ENCODE measurements around the gene GNAS-AS1.

Gene GNAS-AS1

DNA sequence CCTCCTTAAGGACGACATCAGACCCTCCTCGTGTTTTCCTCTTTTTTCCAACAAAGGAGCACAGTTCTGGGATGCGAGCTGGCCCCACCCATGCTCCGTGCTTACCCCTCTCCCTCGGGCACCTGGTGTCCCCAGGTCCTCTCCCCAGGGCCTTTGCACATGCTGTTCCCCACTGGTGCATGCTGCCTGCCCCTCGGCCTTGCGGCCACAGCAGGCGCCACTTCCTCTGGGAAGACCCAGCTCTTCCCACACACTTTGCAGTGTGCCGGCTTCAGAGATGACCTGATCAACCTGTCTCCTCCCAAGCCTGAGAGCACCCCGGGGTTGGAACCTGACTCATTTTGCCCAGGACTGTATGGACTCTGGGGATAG lies 39.8 kb downstream of the GNAS-AS1 start:
- TF ChIP-seq, protein P1, sequence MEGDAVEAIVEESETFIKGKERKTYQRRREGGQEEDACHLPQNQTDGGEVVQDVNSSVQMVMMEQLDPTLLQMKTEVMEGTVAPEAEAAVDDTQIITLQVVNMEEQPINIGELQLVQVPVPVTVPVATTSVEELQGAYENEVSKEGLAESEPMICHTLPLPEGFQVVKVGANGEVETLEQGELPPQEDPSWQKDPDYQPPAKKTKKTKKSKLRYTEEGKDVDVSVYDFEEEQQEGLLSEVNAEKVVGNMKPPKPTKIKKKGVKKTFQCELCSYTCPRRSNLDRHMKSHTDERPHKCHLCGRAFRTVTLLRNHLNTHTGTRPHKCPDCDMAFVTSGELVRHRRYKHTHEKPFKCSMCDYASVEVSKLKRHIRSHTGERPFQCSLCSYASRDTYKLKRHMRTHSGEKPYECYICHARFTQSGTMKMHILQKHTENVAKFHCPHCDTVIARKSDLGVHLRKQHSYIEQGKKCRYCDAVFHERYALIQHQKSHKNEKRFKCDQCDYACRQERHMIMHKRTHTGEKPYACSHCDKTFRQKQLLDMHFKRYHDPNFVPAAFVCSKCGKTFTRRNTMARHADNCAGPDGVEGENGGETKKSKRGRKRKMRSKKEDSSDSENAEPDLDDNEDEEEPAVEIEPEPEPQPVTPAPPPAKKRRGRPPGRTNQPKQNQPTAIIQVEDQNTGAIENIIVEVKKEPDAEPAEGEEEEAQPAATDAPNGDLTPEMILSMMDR (conservative IDR thresholded peaks at IDR 0.05; ENCODE audit: low read depth, low read length): no peak
- DNase-seq (ENCODE audit: low read depth): no peak
- H3K4me3 ChIP-seq (ENCODE audit: low read length): no peak overlapping the region

DNA sequence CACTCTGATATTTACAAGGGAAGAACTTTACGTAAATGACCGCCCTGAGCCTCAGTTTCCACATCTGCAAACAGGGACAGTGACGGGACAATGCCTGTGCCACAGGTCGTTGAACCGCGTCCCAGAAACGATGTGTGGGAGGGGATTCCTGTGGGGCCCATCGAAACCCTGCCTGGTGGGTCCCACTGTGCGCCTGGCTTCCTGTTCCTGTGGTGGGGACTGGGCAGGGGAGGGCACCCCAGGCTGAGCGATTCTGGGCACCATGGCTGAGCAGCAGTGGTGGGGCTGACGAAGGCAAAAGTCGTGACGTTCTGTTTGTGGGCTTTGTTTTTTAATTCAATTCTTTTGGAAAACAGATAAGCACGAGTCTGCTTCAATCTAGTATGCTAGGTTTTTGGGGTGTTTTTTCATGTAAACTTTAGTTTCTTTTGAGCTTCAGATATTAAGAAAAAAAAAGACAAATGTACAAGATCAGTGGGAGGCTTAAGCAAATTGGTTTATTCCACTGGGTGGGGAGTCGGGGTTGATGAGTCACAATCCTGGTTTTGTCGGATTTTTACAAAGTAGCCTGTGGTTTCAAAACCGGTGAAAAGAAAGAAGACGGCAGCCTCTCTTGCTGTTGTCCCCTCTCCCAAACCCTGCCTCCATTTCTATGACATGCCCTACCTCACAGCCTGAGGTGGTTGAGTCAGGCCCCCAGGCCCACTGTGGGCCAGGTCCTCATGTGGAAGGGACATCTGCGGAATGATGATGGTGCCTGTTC lies 40.4 kb downstream of the GNAS-AS1 start:
- no peak overlapping the region for H3K4me3 ChIP-seq (ENCODE audit: low read length)
- DNase-seq (ENCODE audit: low read depth): no peak
- TF ChIP-seq, protein P1 (conservative IDR thresholded peaks at IDR 0.05; ENCODE audit: low read depth, low read length): no peak

DNA sequence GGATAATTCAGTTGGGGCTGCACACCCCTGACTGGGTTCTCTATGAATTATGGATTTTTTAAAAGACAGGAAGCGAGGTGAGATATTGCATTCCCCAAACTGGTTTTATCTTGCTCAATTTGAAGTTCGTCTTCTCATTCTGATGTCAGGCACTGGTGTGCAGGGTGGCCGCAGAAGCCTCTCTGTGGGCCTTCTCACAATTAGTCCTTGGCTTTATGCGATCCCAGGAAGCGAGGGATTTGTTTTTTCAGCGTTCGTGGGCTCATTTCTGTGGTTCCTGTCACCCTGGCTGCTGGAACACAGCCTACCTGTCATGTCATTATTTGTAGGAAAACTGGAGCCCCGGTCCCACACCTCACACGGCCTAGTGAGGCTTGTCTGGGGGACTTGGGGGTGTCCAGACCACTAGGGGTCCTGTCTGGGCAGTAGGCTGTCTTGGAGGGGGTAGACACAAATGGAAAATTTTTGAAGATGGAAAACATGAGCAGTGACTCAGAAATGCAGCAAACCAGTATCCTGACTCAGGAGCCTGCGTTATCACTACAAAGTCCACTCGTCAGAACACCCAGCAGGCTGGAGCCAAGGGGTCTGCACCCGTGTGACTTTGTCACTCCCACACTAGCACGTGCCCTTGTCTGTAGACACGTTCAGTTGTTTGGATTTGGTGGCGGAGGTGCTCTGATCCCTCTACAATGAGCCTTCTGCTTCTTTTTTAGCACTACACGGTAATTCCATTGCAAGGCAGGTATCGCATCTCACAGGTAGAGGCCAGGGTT lies 42.2 kb downstream of the GNAS-AS1 start:
- H3K4me3 ChIP-seq (ENCODE audit: low read length): no peak overlapping the region
- no peak for DNase-seq (ENCODE audit: low read depth)
- TF ChIP-seq, protein P1 (conservative IDR thresholded peaks at IDR 0.05; ENCODE audit: low read depth, low read length): no peak

DNA sequence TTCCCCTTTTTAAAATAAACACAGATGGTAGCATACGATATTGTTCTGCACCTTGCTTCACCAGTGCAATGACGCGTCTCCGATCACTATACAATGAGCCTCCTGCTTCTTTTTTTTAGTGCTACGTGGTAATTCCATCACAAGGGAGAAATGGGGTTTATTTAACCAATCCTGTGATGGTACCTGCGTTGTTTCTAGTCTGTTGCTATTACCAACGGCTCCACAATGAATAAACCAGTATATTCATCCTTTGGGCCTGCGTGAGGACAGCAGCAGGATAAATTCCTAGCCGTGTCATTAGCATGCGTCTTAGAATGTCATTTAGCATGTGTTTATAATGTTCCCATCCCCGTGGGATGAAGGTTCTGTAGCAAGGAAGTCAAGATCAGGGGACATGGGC lies 42.9 kb downstream of the GNAS-AS1 start:
- TF ChIP-seq, protein P1 (conservative IDR thresholded peaks at IDR 0.05; ENCODE audit: low read depth, low read length): no peak
- H3K4me3 ChIP-seq (ENCODE audit: low read length): no peak overlapping the region
- DNase-seq (ENCODE audit: low read depth): no peak

DNA sequence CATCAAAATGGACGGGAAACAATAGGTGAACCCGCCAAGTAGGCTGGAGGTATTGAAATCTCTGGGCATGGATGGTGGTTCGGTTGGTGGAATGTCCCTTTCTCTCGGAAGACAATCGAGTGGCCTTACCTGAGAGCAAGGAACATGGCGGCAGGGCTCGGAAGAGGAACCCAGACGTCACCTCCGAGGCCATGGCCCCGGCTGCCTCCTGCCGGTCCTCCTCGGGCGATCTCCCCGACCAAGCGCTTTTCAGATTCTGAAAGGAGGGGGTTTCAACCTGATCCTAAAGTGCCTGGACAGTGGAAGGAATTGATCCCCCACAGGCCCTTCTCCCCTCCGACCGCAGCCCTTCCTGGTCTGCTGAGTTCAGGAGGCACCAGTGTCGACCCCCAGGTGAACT lies 47.2 kb downstream of the GNAS-AS1 start:
- H3K4me3 ChIP-seq (ENCODE audit: low read length): no peak overlapping the region
- no peak for DNase-seq (ENCODE audit: low read depth)
- TF ChIP-seq, protein P1 (conservative IDR thresholded peaks at IDR 0.05; ENCODE audit: low read depth, low read length): no peak

DNA sequence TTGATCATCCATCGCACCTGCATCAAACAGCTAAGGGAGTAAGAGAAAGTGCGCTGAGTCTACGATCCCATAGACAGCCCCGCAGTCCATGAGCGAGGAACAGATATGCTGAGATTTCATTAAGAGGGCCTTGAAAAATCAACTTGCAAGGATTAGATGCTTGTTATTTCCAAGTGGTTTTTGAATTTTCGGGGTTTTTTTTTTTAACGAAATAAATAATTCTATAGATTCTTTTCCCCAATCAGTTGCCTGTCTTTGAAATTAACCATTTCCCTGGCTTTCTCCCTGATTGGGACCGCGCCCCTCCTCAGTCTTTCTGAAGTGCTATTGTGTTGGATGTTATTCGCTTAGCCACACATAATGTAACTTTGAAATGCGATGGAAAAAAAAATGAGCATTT lies 48.6 kb downstream of the GNAS-AS1 start:
- H3K4me3 ChIP-seq (ENCODE audit: low read length): no peak overlapping the region
- TF ChIP-seq, protein P1 (conservative IDR thresholded peaks at IDR 0.05; ENCODE audit: low read depth, low read length): no peak
- DNase-seq (ENCODE audit: low read depth): no peak

Data from retinal pigment epithelial cell (primary cell).